Lower lobe of right lung (tissue), 2 donors: Measurements from ENCODE around the gene RBM33. TPM values are rescaled to one million over a fixed set of nuclear protein-coding genes. Genes with fewer than 3 reads are reported as not detected.

Experiments used
- ATAC-seq, 2 donors: fragments of 200-7000 bp; cut with Tn5 transposase; one replicate each; pipeline ENCODE4 v1.9.1; 2020 to 2022; ENCODE audit warnings: mild to moderate bottlenecking in 2 of 2, moderate library complexity in 2 of 2
- DNase-seq: peaks from one replicate; pipeline ENCODE4 v3.0.0-alpha.2; 2020
- H3K27ac ChIP-seq: fragments of 200-600 bp; one replicate; pipeline ENCODE4 v1.8.0; 2022
- H3K27me3 ChIP-seq: fragments of 200-600 bp; one replicate; pipeline ENCODE4 v1.8.0; 2022; ENCODE audit warnings: low read depth
- H3K36me3 ChIP-seq: fragments of 200-600 bp; one replicate; pipeline ENCODE4 v1.8.0; 2022; ENCODE audit warnings: mild to moderate bottlenecking
- H3K4me1 ChIP-seq: fragments of 200-600 bp; one replicate; pipeline ENCODE4 v1.8.0; 2022
- H3K4me3 ChIP-seq: fragments of 200-600 bp; one replicate; pipeline ENCODE4 v1.8.0; 2022; ENCODE audit warnings: mild to moderate bottlenecking
- H3K9me3 ChIP-seq: fragments of 200-600 bp; one replicate; pipeline ENCODE4 v1.8.0; 2022
- CTCF ChIP-seq: fragments of 200-600 bp; IDR thresholded peaks from one replicate; pipeline ENCODE4 v1.8.0; 2022; ENCODE audit warnings: antibody characterized with exemption, mild to moderate bottlenecking
- intact Hi-C: fragments of 100-400 bp; cut with DNase I; formaldehyde crosslinking; loops from one replicate; pipeline ENCODE4 v1.11.0; 2022
- total RNA-seq: library from RNA; stranded (reverse); fragmentation: NEBNext Ultra II Directional; extraction: Animal tissue kit (Norgen Biotek cat#: 25700); gene quantifications from one replicate; pipeline ENCODE4 v1.2.1, GENCODE V29; 2021
- donor health status: DM: no; HTN: yes; CAD: no; lungs with severe emphysema.

RBM33 gene
- total RNA-seq, 1 donor from 2014 or later: 67.2 TPM

- intact Hi-C loops: no loop called here
- peak; percentile 91 for DNase-seq
- Histone ChIP-seq H3K27me3 (peaks cover 97% of the 10 kb centered on the region), H3K27ac (peak overlapping the region; percentile 84), H3K36me3 (no peaks in the 10 kb centered on the region), H3K9me3 (no peaks in the 10 kb centered on the region), H3K4me3 (peak overlapping the region; percentile 49), H3K4me1 (peaks cover 47% of the 10 kb centered on the region)
- peak; percentile 82 to 85 for ATAC-seq
- no peak for TF ChIP-seq CTCF
Measured at GRCh38 chr7:155803418-155804376, 159.2 kb downstream of the RBM33 start.

GRCh38 chr7:155804431-155804831 is 160.0 kb downstream of the RBM33 start:
- DNase-seq (no peak), ATAC-seq (peak; percentile 13 to 27)
- no peak for TF ChIP-seq CTCF
- H3K36me3 ChIP-seq: no peaks in the 10 kb centered on the region
- H3K4me1 ChIP-seq: peaks cover 54% of the 10 kb centered on the region
- no peaks in the 10 kb centered on the region for H3K9me3 ChIP-seq
- H3K4me3 ChIP-seq: peak overlapping the region; percentile 49
- H3K27ac ChIP-seq: peak overlapping the region; percentile 84
- H3K27me3 ChIP-seq: peaks cover 97% of the 10 kb centered on the region
- intact Hi-C loops: no loop called here

- Histone ChIP-seq H3K9me3 (no peaks in the 10 kb centered on the region), H3K4me3 (peak overlapping the region; percentile 49), H3K4me1 (peaks cover 61% of the 10 kb centered on the region), H3K27ac (peak overlapping the region; percentile 84), H3K27me3 (peaks cover 97% of the 10 kb centered on the region), H3K36me3 (no peaks in the 10 kb centered on the region)
- intact Hi-C loops: no loop called here
- ATAC-seq: peak; percentile 38 to 59
- peak; percentile 59 for TF ChIP-seq CTCF
- peak; percentile 74 for DNase-seq
Measured at GRCh38 chr7:155804897-155805825, 160.7 kb downstream of the RBM33 start.

GRCh38 chr7:155805826-155806095 is 161.3 kb downstream of the RBM33 start:
- DNase-seq: no peak
- Histone ChIP-seq H3K9me3 (no peaks in the 10 kb centered on the region), H3K27ac (peak overlapping the region; percentile 84), H3K4me3 (peak overlapping the region; percentile 49), H3K27me3 (peaks cover 97% of the 10 kb centered on the region), H3K4me1 (peaks cover 65% of the 10 kb centered on the region), H3K36me3 (no peaks in the 10 kb centered on the region)
- ATAC-seq: no peak
- no peak for TF ChIP-seq CTCF
- intact Hi-C loops: no loop called here

- Histone ChIP-seq H3K27ac (peak overlapping the region; percentile 84), H3K27me3 (peaks cover 97% of the 10 kb centered on the region), H3K36me3 (no peaks in the 10 kb centered on the region), H3K4me1 (peaks cover 68% of the 10 kb centered on the region), H3K4me3 (peak overlapping the region; percentile 49), H3K9me3 (no peaks in the 10 kb centered on the region)
- ATAC-seq (no peak), DNase-seq (no peak)
- TF ChIP-seq CTCF: no peak
- intact Hi-C loops: no loop called here
Measured at GRCh38 chr7:155806096-155806871, 161.8 kb downstream of the RBM33 start.
